SK-N-SH treated with all-trans-retinoic acid at 6 μM for 48 hours (cell line): Measurements from ENCODE around the gene FARS2.

Experiments
- CSDC2 ChIP-seq: fragments of 250-450 bp; sonication (Bioruptor Pico); IDR thresholded peaks from 2 replicates; pipeline ENCODE4 v1.5.0; 2020; ENCODE audit warnings: mild to moderate bottlenecking, moderate library complexity
- RARB ChIP-seq: fragments of 250-450 bp; sonication (Bioruptor Pico); IDR thresholded peaks from 2 replicates; pipeline ENCODE4 v1.8.0; 2021; ENCODE audit warnings: mild to moderate bottlenecking, moderate library complexity
- TOX ChIP-seq: fragments of 250-450 bp; sonication (Bioruptor Pico); IDR thresholded peaks from 2 replicates; pipeline ENCODE4 v1.8.0; 2021; ENCODE audit warnings: mild to moderate bottlenecking, moderate library complexity, borderline replicate concordance
- ZFP3 ChIP-seq: fragments of 250-450 bp; sonication (Bioruptor Pico); IDR thresholded peaks from 2 replicates; pipeline ENCODE4 v1.5.0; 2020; ENCODE audit warnings: mild to moderate bottlenecking, moderate library complexity
- ZNF70 ChIP-seq: fragments of 450-650 bp; formaldehyde crosslinking; IDR thresholded peaks from 2 replicates; pipeline ENCODE4 v1.5.0; 2020; ENCODE audit warnings: mild to moderate bottlenecking, moderate library complexity
- ZNF8 ChIP-seq: fragments of 450-650 bp; formaldehyde crosslinking; IDR thresholded peaks from 2 replicates; pipeline ENCODE4 v1.5.0; 2020; ENCODE audit warnings: mild to moderate bottlenecking, moderate library complexity
- TF ChIP-seq, protein P1 (sequence below): fragments of 250-450 bp; sonication (Bioruptor Pico); IDR thresholded peaks from 2 replicates; pipeline ENCODE4 v1.8.0; 2020; ENCODE audit warnings: mild to moderate bottlenecking, moderate library complexity, borderline replicate concordance
- TF ChIP-seq, protein P2 (sequence below): fragments of 250-450 bp; sonication (Bioruptor Pico); IDR thresholded peaks from 2 replicates; pipeline ENCODE4 v1.5.1; 2021; ENCODE audit warnings: mild to moderate bottlenecking, moderate library complexity
- TF ChIP-seq, protein P3 (sequence below): fragments of 250-450 bp; sonication (Bioruptor Pico); IDR thresholded peaks from 2 replicates; pipeline ENCODE4 v1.5.1; 2020; ENCODE audit warnings: low read depth, mild to moderate bottlenecking, moderate library complexity

DNA sequence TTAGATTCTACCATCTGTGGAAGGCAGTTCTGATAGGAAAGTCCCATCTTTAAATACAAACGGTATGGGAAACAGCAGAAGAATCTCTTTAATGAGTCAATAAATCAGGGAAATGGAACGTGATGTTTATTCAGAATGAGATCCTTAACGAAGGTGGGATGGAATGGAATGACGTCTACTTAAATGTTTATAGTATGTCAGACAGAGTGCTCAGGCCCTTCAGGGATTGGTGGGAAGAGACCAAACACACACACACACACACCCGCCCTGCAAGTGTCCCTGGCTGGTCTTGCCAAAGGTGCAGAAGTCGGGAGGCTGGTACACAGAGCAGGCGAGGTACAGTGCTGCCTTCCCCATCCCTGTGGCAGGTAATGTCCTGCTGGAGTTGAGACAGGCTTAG, 164.0 kb downstream of the FARS2 start:
- TF ChIP-seq CSDC2 (CRISPR knock-in tag) (no peak), ZNF70 (CRISPR knock-in tag) (no peak), ZNF8 (CRISPR knock-in tag) (no peak), ZFP3 (CRISPR knock-in tag) (no peak), TOX (CRISPR knock-in tag) (no peak), RARB (CRISPR knock-in tag) (no peak)
- TF ChIP-seq, protein P1, sequence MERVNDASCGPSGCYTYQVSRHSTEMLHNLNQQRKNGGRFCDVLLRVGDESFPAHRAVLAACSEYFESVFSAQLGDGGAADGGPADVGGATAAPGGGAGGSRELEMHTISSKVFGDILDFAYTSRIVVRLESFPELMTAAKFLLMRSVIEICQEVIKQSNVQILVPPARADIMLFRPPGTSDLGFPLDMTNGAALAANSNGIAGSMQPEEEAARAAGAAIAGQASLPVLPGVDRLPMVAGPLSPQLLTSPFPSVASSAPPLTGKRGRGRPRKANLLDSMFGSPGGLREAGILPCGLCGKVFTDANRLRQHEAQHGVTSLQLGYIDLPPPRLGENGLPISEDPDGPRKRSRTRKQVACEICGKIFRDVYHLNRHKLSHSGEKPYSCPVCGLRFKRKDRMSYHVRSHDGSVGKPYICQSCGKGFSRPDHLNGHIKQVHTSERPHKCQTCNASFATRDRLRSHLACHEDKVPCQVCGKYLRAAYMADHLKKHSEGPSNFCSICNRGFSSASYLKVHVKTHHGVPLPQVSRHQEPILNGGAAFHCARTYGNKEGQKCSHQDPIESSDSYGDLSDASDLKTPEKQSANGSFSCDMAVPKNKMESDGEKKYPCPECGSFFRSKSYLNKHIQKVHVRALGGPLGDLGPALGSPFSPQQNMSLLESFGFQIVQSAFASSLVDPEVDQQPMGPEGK (CRISPR knock-in tag), result no peak
- TF ChIP-seq, protein P2, sequence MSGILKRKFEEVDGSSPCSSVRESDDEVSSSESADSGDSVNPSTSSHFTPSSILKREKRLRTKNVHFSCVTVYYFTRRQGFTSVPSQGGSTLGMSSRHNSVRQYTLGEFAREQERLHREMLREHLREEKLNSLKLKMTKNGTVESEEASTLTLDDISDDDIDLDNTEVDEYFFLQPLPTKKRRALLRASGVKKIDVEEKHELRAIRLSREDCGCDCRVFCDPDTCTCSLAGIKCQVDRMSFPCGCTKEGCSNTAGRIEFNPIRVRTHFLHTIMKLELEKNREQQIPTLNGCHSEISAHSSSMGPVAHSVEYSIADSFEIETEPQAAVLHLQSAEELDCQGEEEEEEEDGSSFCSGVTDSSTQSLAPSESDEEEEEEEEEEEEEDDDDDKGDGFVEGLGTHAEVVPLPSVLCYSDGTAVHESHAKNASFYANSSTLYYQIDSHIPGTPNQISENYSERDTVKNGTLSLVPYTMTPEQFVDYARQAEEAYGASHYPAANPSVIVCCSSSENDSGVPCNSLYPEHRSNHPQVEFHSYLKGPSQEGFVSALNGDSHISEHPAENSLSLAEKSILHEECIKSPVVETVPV (CRISPR knock-in tag), result no peak
- TF ChIP-seq, protein P3, sequence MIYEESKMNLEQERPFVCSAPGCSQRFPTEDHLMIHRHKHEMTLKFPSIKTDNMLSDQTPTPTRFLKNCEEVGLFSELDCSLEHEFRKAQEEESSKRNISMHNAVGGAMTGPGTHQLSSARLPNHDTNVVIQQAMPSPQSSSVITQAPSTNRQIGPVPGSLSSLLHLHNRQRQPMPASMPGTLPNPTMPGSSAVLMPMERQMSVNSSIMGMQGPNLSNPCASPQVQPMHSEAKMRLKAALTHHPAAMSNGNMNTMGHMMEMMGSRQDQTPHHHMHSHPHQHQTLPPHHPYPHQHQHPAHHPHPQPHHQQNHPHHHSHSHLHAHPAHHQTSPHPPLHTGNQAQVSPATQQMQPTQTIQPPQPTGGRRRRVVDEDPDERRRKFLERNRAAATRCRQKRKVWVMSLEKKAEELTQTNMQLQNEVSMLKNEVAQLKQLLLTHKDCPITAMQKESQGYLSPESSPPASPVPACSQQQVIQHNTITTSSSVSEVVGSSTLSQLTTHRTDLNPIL (CRISPR knock-in tag), result no peak
